Activated naive CD4-positive, alpha-beta T cell treated with anti-CD3 and anti-CD28 coated beads for 36 hours (primary cell): ENCODE data around the gene CCR3. TPM values are rescaled to one million over a fixed set of nuclear protein-coding genes. Genes with fewer than 3 reads are reported as not detected.
"Not testable (repeated sequence)": the region's sequence is repeated elsewhere in the genome, so short reads cannot be mapped to it uniquely, and the experiment has no call there.

Experiments used
- CTCF ChIA-PET: fragments of 350-600 bp; sonication (Branson Sonifier 250); formaldehyde crosslinking; loops from one replicate; lab custom pipeline; 2021; ENCODE audit warnings: antibody characterized with exemption; lab: Charles Lee
- DNase-seq: peaks from one replicate; pipeline ENCODE4 v3.0.0-alpha.2; 2020
- H3K27ac Mint-ChIP-seq: one replicate; pipeline ENCODE4 v1.8.0; 2021; ENCODE audit warnings: mild to moderate bottlenecking, mixed read lengths
- H3K27me3 Mint-ChIP-seq: one replicate; pipeline ENCODE4 v1.8.0; 2021; ENCODE audit warnings: low read depth, mixed read lengths
- H3K36me3 Mint-ChIP-seq: one replicate; pipeline ENCODE4 v1.8.0; 2021; ENCODE audit warnings: low read depth, mixed read lengths
- H3K4me1 Mint-ChIP-seq: one replicate; pipeline ENCODE4 v1.8.0; 2021; ENCODE audit warnings: low read depth, mixed read lengths
- H3K4me3 Mint-ChIP-seq: one replicate; pipeline ENCODE4 v1.8.0; 2021; ENCODE audit warnings: mild to moderate bottlenecking, moderate library complexity, mixed read lengths
- H3K9me3 Mint-ChIP-seq: one replicate; pipeline ENCODE4 v1.8.0; 2021; ENCODE audit warnings: mixed read lengths
- intact Hi-C: fragments of 100-400 bp; cut with micrococcal nuclease; formaldehyde crosslinking; loops from one replicate; pipeline ENCODE4 v1.15.1; 2023
- total RNA-seq, 2 experiments: library from RNA; stranded (reverse); gene quantifications; one replicate each; pipeline ENCODE4 v1.2.3, GENCODE V29; 2021

The CCR3 gene
- total RNA-seq = not detected

GRCh38 chr3:46242120-46242519 lies at the start of gene CCR3:
Gene CCR3 (plus strand): TSS chr3:46242460. CDS start chr3:46265159, 22,699 bp downstream.
- Mint-ChIP-seq H3K9me3 (no peaks in the 10 kb centered on the region), H3K4me1 (no peaks in the 10 kb centered on the region), H3K27ac (no peak within 1 kb of the TSS), H3K36me3 (no peaks in the 10 kb centered on the region), H3K27me3 (peaks cover 4% of the 10 kb centered on the region), H3K4me3 (no peak within 1 kb of the TSS)
- no peak for DNase-seq
- intact Hi-C loops = no loop called here
- CTCF ChIA-PET = interaction anchor here (0.7 kb wide), 1 partner anchor 8 kb away, joined by 3 read pairs; no protein-coding TSS in a partner anchor

GRCh38 chr3:46192939-46193338 lies 49.3 kb upstream of the CCR3 start:
- CTCF ChIA-PET = interaction anchor here (0.6 to 1.0 kb wide), 2 partner anchors 11 to 14 kb away, joined by 3 read pairs; no protein-coding TSS in a partner anchor
- no peak for DNase-seq
- Mint-ChIP-seq H3K36me3 (no peaks in the 10 kb centered on the region), H3K4me3 (no peak overlapping the region), H3K27ac (no peak overlapping the region), H3K9me3 (peaks cover 15% of the 10 kb centered on the region), H3K4me1 (no peaks in the 10 kb centered on the region), H3K27me3 (peaks cover 5% of the 10 kb centered on the region)
- intact Hi-C loops = no loop called here

GRCh38 chr3:46193436-46193835 lies 48.8 kb upstream of the CCR3 start:
- Mint-ChIP-seq H3K4me1 (no peaks in the 10 kb centered on the region), H3K27ac (no peak overlapping the region), H3K4me3 (no peak overlapping the region), H3K36me3 (no peaks in the 10 kb centered on the region), H3K9me3 (peaks cover 15% of the 10 kb centered on the region), H3K27me3 (peaks cover 5% of the 10 kb centered on the region)
- intact Hi-C loops = no loop called here
- CTCF ChIA-PET = interaction anchor here (0.6 to 1.0 kb wide), 2 partner anchors 10 to 13 kb away, joined by 3 read pairs; no protein-coding TSS in a partner anchor
- no peak for DNase-seq

DNA sequence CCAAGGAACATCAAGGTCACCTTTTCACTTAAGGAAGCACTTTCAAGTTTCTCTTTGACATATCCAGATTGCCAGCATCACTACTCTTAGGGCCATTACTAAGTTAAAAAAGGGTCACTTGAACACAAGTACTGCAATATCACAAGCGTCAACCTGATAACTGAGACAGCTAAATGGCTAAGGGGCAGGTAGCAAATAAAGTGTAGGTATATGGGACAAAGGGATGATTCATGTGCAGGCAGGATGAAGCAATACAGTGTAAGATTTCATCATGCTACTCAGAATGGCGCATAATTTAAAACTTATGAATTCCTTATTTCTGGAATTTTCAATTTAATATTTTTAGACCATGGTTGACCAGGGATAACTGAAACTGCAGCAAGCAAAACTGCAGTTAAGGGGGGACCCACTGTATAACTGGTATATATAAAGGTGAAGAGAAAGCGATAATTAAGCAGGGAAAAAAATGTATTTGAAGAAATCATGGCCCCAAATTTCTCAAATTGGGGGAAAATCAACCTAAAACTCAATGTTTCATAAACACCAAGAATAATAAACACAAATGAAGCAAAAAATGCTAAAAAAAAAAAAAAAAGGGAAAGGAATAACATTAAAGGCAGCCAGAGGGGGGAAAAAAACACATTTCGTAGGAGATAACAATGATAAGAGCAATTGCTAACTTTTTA lies 47.2 kb upstream of the CCR3 start:
- no peak overlapping the region for H3K4me3 Mint-ChIP-seq
- no peak for DNase-seq
- H3K9me3 Mint-ChIP-seq = peaks cover 15% of the 10 kb centered on the region
- H3K36me3 Mint-ChIP-seq = no peaks in the 10 kb centered on the region
- H3K4me1 Mint-ChIP-seq = no peaks in the 10 kb centered on the region
- no peak overlapping the region for H3K27ac Mint-ChIP-seq
- CTCF ChIA-PET = no interaction called here
- peaks cover 5% of the 10 kb centered on the region for H3K27me3 Mint-ChIP-seq
- intact Hi-C loops = no loop called here

- Mint-ChIP-seq H3K27me3 (peaks cover 5% of the 10 kb centered on the region), H3K4me1 (no peaks in the 10 kb centered on the region), H3K9me3 (peaks cover 15% of the 10 kb centered on the region), H3K27ac (no peak overlapping the region), H3K36me3 (no peaks in the 10 kb centered on the region), H3K4me3 (no peak overlapping the region)
- CTCF ChIA-PET = interaction anchor here (0.6 kb wide), 1 partner anchor 12 kb away, joined by 3 read pairs; the partner anchor contains the start of gene CCR1
- DNase-seq = no peak
- intact Hi-C loops = no loop called here
These were observed 45.9 kb upstream of the CCR3 start for GRCh38 chr3:46196261-46196957.

DNA sequence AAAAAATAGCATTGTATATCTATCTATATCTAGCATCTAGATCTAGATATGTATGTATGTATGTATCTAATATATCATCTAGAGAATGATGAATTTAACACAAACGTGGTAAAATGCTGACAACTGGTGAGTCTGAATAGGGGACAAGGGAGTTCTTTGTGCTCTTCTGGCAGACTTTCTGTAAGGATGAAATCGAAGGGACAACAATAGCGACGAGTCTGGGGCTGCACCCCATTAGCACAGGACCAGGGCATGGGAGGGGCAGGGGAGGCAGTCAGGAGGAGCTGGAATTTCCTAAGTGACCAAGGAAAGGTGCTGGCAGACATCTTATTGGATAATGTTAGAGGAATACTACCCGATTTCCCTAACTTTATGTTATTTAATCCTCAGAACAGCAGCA lies 42.0 kb upstream of the CCR3 start:
- Mint-ChIP-seq H3K4me3 (no peak overlapping the region), H3K36me3 (no peaks in the 10 kb centered on the region), H3K9me3 (no peaks in the 10 kb centered on the region), H3K27me3 (peaks cover 2% of the 10 kb centered on the region), H3K27ac (no peak overlapping the region), H3K4me1 (no peaks in the 10 kb centered on the region)
- intact Hi-C loops = no loop called here
- CTCF ChIA-PET = no interaction called here
- no peak for DNase-seq

DNA sequence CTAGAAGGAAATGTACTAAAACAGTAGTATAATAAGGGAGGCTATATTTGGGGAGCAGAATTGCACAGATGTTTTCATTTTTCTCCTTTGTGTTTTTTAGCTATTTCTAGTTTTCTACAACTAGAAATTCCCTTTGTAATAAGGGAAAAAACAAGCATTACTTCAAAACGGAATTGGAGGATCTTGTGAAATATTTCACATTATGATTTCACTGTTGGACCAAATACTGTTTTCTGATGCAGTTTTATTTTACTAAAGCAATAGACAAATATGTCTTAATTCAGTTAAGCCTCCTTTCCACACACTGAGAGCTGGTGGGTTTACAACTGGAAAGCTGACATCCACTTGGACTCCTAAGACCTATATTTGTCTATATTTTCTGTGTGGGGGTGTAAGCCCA lies 41.5 kb upstream of the CCR3 start:
- H3K4me1 Mint-ChIP-seq = no peaks in the 10 kb centered on the region
- DNase-seq = no peak
- CTCF ChIA-PET = no interaction called here
- intact Hi-C loops = no loop called here
- H3K27ac Mint-ChIP-seq = no peak overlapping the region
- no peaks in the 10 kb centered on the region for H3K36me3 Mint-ChIP-seq
- no peak overlapping the region for H3K4me3 Mint-ChIP-seq
- no peaks in the 10 kb centered on the region for H3K9me3 Mint-ChIP-seq
- peaks cover 2% of the 10 kb centered on the region for H3K27me3 Mint-ChIP-seq

DNA sequence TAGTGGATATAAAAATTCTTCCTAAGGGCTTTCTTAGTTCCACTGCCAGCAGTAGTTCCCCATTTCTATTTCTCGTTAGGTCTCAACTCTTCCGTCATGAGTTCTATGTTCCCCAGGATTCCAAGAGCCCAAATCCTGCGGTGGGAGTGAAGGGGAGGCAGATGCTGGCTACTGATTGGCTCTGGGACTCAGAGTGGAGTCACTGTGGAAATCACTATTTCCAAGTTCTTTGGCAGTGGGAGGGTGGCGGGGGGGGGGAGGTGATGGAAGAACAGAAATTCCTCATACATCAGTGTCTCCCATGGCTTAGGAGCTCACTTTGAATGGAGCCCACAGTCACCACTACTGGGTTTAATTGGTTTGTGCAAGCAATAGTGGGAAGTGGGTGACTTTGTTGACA lies 39.7 kb upstream of the CCR3 start:
- Mint-ChIP-seq H3K27ac (no peak overlapping the region), H3K27me3 (peaks cover 2% of the 10 kb centered on the region), H3K9me3 (no peaks in the 10 kb centered on the region), H3K4me3 (no peak overlapping the region), H3K4me1 (no peaks in the 10 kb centered on the region), H3K36me3 (no peaks in the 10 kb centered on the region)
- intact Hi-C loops = no loop called here
- DNase-seq = no peak
- CTCF ChIA-PET = interaction anchor here (0.9 kb wide), 1 partner anchor 123 kb away, joined by 3 read pairs; no protein-coding TSS in a partner anchor

- intact Hi-C loops = no loop called here
- peaks cover 11% of the 10 kb centered on the region for H3K4me1 Mint-ChIP-seq
- no peak overlapping the region for H3K4me3 Mint-ChIP-seq
- H3K27ac Mint-ChIP-seq = no peak overlapping the region
- H3K27me3 Mint-ChIP-seq = peaks cover 2% of the 10 kb centered on the region
- DNase-seq = no peak
- CTCF ChIA-PET = interaction anchor here (0.6 kb wide), 1 partner anchor 11 kb away, joined by 3 read pairs; no protein-coding TSS in a partner anchor
- H3K9me3 Mint-ChIP-seq = no peaks in the 10 kb centered on the region
- H3K36me3 Mint-ChIP-seq = no peaks in the 10 kb centered on the region
These were observed 38.6 kb upstream of the CCR3 start for GRCh38 chr3:46203681-46204080.

GRCh38 chr3:46205286-46205960 lies 36.8 kb upstream of the CCR3 start:
- DNase-seq = no peak
- CTCF ChIA-PET = no interaction called here
- no peaks in the 10 kb centered on the region for H3K36me3 Mint-ChIP-seq
- intact Hi-C loops = no loop called here
- H3K4me1 Mint-ChIP-seq = peaks cover 15% of the 10 kb centered on the region
- H3K27me3 Mint-ChIP-seq = peaks cover 2% of the 10 kb centered on the region
- no peaks in the 10 kb centered on the region for H3K9me3 Mint-ChIP-seq
- H3K4me3 Mint-ChIP-seq = no peak overlapping the region
- H3K27ac Mint-ChIP-seq = no peak overlapping the region

GRCh38 chr3:46206282-46207015 lies 35.8 kb upstream of the CCR3 start:
- Mint-ChIP-seq H3K36me3 (no peaks in the 10 kb centered on the region), H3K4me1 (peaks cover 15% of the 10 kb centered on the region), H3K27ac (no peak overlapping the region), H3K9me3 (no peaks in the 10 kb centered on the region), H3K4me3 (no peak overlapping the region), H3K27me3 (peaks cover 2% of the 10 kb centered on the region)
- no peak for DNase-seq
- CTCF ChIA-PET = interaction anchor here (0.5 to 1.1 kb wide), 2 partner anchors 13 to 51 kb away, joined by 3 to 4 read pairs; no protein-coding TSS in a partner anchor
- intact Hi-C loops = no loop called here

- H3K9me3 Mint-ChIP-seq, H3K27me3 Mint-ChIP-seq, intact Hi-C loops, H3K27ac Mint-ChIP-seq, H3K4me3 Mint-ChIP-seq, H3K36me3 Mint-ChIP-seq, DNase-seq: not testable (repeated sequence)
- peaks cover 15% of the 10 kb centered on the region for H3K4me1 Mint-ChIP-seq
- CTCF ChIA-PET = interaction anchor here (1.0 to 1.3 kb wide), 5 partner anchors 8 to 170 kb away, joined by 3 to 5 read pairs (median 3); no protein-coding TSS in a partner anchor
These were observed 34.7 kb upstream of the CCR3 start for GRCh38 chr3:46207514-46207913.
